ENCODE results near the gene EIF3L. TPM values are rescaled to one million over a fixed set of nuclear protein-coding genes. Genes with fewer than 3 reads are reported as not detected.

EIF3L gene
- total and polyA plus RNA-seq, 3 donors from 2014 or later = 185 to 316 (median 295) TPM

- H3K9me3 ChIP-seq = no peaks in the 10 kb centered on the region
- TF ChIP-seq POLR2A (IDR thresholded peaks at IDR 0.05) = no peak
- no peak for TF ChIP-seq CTCF (IDR thresholded peaks at IDR 0.05)
- intact Hi-C loops (cut with DNase I; ENCODE audit: low total_unique reads) = no loop called here
- peaks cover 43% of the 10 kb centered on the region for H3K4me1 ChIP-seq
- H3K27ac ChIP-seq = no peak overlapping the region
- DNase-seq = no peak
- H3K36me3 ChIP-seq (ENCODE audit: low read depth, missing control alignments) = no peaks in the 10 kb centered on the region
- 81 to 93% methylated on average over 2 of the region's 2 CpGs for WGBS, 2 donors
- no peak overlapping the region for H3K4me3 ChIP-seq
- H3K27me3 ChIP-seq = no peaks in the 10 kb centered on the region
These were observed 81.8 kb downstream of the EIF3L start for GRCh38 chr22:37930952-37931440.

- Histone ChIP-seq H3K27me3 (no peaks in the 10 kb centered on the region), H3K9me3 (no peaks in the 10 kb centered on the region), H3K27ac (no peak overlapping the region), H3K4me1 (peaks cover 43% of the 10 kb centered on the region), H3K36me3 (ENCODE audit: low read depth, missing control alignments) (no peaks in the 10 kb centered on the region), H3K4me3 (no peak overlapping the region)
- WGBS, 2 donors = 50 to 80% methylated on average over 1 to 6 of the region's 6 CpGs
- DNase-seq = peak; percentile 75
- intact Hi-C loops (cut with DNase I; ENCODE audit: low total_unique reads) = no loop called here
- TF ChIP-seq POLR2A (IDR thresholded peaks at IDR 0.05) (no peak), CTCF (IDR thresholded peaks at IDR 0.05) (no peak)
These were observed 82.7 kb downstream of the EIF3L start for GRCh38 chr22:37931893-37932389.

- Histone ChIP-seq H3K27me3 (no peaks in the 10 kb centered on the region), H3K9me3 (no peaks in the 10 kb centered on the region), H3K27ac (peak overlapping the region in 1 of 2 donors; percentile 72), H3K36me3 (ENCODE audit: low read depth, missing control alignments) (no peaks in the 10 kb centered on the region), H3K4me1 (peaks cover 43% of the 10 kb centered on the region), H3K4me3 (no peak overlapping the region)
- 59 to 89% methylated on average over 5 to 6 of the region's 10 CpGs for WGBS, 2 donors
- no peak for TF ChIP-seq POLR2A (IDR thresholded peaks at IDR 0.05)
- intact Hi-C loops (cut with DNase I; ENCODE audit: low total_unique reads) = no loop called here
- DNase-seq = no peak
These were observed 83.2 kb downstream of the EIF3L start for GRCh38 chr22:37932401-37932800.

- Histone ChIP-seq H3K27me3 (no peaks in the 10 kb centered on the region), H3K36me3 (ENCODE audit: low read depth, missing control alignments) (no peaks in the 10 kb centered on the region), H3K9me3 (no peaks in the 10 kb centered on the region), H3K4me3 (no peak overlapping the region), H3K4me1 (peaks cover 43% of the 10 kb centered on the region), H3K27ac (peak overlapping the region; percentile 16 to 72)
- TF ChIP-seq POLR2A (IDR thresholded peaks at IDR 0.05) (no peak), CTCF (IDR thresholded peaks at IDR 0.05) (no peak)
- intact Hi-C loops (cut with DNase I; ENCODE audit: low total_unique reads) = no loop called here
- 65 to 74% methylated on average over 15 to 21 of the region's 21 CpGs for WGBS, 2 donors
- DNase-seq = peak; percentile 27
These were observed 83.8 kb downstream of the EIF3L start for GRCh38 chr22:37932821-37933578.

- Histone ChIP-seq H3K36me3 (ENCODE audit: low read depth, missing control alignments) (no peaks in the 10 kb centered on the region), H3K4me3 (no peak overlapping the region), H3K9me3 (no peaks in the 10 kb centered on the region), H3K4me1 (peaks cover 43% of the 10 kb centered on the region), H3K27ac (peak overlapping the region; percentile 16 to 72), H3K27me3 (no peaks in the 10 kb centered on the region)
- TF ChIP-seq CTCF (IDR thresholded peaks at IDR 0.05) = peak; percentile 83 to 89 (median 86)
- no peak for TF ChIP-seq POLR2A (IDR thresholded peaks at IDR 0.05)
- intact Hi-C loops (cut with DNase I; ENCODE audit: low total_unique reads) = no loop called here
- 26 to 50% methylated on average over 1 to 7 of the region's 13 CpGs for WGBS, 2 donors
- DNase-seq = peak; percentile 92
These were observed 84.6 kb downstream of the EIF3L start for GRCh38 chr22:37933711-37934376.
